GM15510 (cell line): ENCODE data around the gene BPIFB3.

ENCODE experiments used
- POLR2A ChIP-seq: IDR thresholded peaks from 3 replicates; pipeline ENCODE4 v1.6.1; 2011; ENCODE audit warnings: borderline replicate concordance; ENCODE audit not compliant: insufficient read length; ENCODE audit errors: extremely low read depth

BPIFB3 gene

GRCh38 chr20:33076662-33077372 is 23.1 kb downstream of the BPIFB3 start:
- TF ChIP-seq POLR2A, result no peak

GRCh38 chr20:33079259-33079658 is 25.6 kb downstream of the BPIFB3 start, which contains the start of gene BPIFB4:
TSS of gene BPIFB4 (plus strand) at chr20:33079643. CDS start at chr20:33081527, 1,884 bp downstream.
- TF ChIP-seq POLR2A, result no peak

GRCh38 chr20:33081411-33082154 is 27.9 kb downstream of the BPIFB3 start:
- TF ChIP-seq POLR2A, result no peak

- no peak for TF ChIP-seq POLR2A
These were observed 28.8 kb downstream of the BPIFB3 start for GRCh38 chr20:33082546-33082945.

- TF ChIP-seq POLR2A, result no peak
These were observed 30.0 kb downstream of the BPIFB3 start for GRCh38 chr20:33083544-33084340.

GRCh38 chr20:33084722-33085121 is 31.0 kb downstream of the BPIFB3 start:
- TF ChIP-seq POLR2A, result no peak

- no peak for TF ChIP-seq POLR2A
These were observed 32.5 kb downstream of the BPIFB3 start for GRCh38 chr20:33086052-33086722.

- TF ChIP-seq POLR2A, result no peak
These were observed 37.4 kb downstream of the BPIFB3 start for GRCh38 chr20:33091147-33091546.

- no peak for TF ChIP-seq POLR2A
These were observed 38.0 kb downstream of the BPIFB3 start for GRCh38 chr20:33091693-33092092.

- no peak for TF ChIP-seq POLR2A
These were observed 38.7 kb downstream of the BPIFB3 start for GRCh38 chr20:33092361-33092760.

GRCh38 chr20:33093074-33093473 is 39.4 kb downstream of the BPIFB3 start:
- no peak for TF ChIP-seq POLR2A

- TF ChIP-seq POLR2A, result no peak
These were observed 39.9 kb downstream of the BPIFB3 start for GRCh38 chr20:33093582-33093981.

GRCh38 chr20:33095249-33095648 is 41.5 kb downstream of the BPIFB3 start:
- no peak for TF ChIP-seq POLR2A

- TF ChIP-seq POLR2A, result no peak
These were observed 43.3 kb downstream of the BPIFB3 start for GRCh38 chr20:33097001-33097400.

- no peak for TF ChIP-seq POLR2A
These were observed 46.3 kb downstream of the BPIFB3 start for GRCh38 chr20:33099843-33100538.

- no peak for TF ChIP-seq POLR2A
These were observed 49.9 kb downstream of the BPIFB3 start for GRCh38 chr20:33103556-33103955.
